ENCODE measurements around the gene CEMP1. TPM values are rescaled to one million over a fixed set of nuclear protein-coding genes. Genes with fewer than 3 reads are reported as not detected.
A peak's percentile ranks its signal among the peaks of the same experiment; 100 is the strongest.

The CEMP1 gene
- total RNA-seq, 1 donor from 2014 or later, result not detected

- H3K9ac ChIP-seq (ENCODE audit: low read depth in 1 of 3, low read length in 3 of 3), result peak overlapping the region in 2 of 3 donors; percentile 45 to 62
- no peaks in the 10 kb centered on the region for H3K27me3 ChIP-seq (ENCODE audit: control insufficient read depth in 3 of 3, insufficient read depth in 3 of 3, low read length in 3 of 3)
- no peak overlapping the region for H3K27ac ChIP-seq (ENCODE audit: low read depth, low read length)
- no peak overlapping the region for H3K4me3 ChIP-seq (ENCODE audit: low read length in 3 of 3)
- H3K36me3 ChIP-seq (ENCODE audit: control insufficient read depth in 3 of 3, insufficient read depth in 3 of 3, low read length in 3 of 3), result no peaks in the 10 kb centered on the region
- no peaks in the 10 kb centered on the region for H3K9me3 ChIP-seq (ENCODE audit: control insufficient read depth in 3 of 3, low read length in 3 of 3)
- H3K4me1 ChIP-seq (ENCODE audit: control insufficient read depth in 3 of 3, insufficient read depth in 3 of 3, low read length in 3 of 3), result peaks cover 34 to 47% (median 46%) of the 10 kb centered on the region in 3 donors
Measured at GRCh38 chr16:2487517-2487842, 43.7 kb downstream of the CEMP1 start.

GRCh38 chr16:2486645-2487516 is 44.3 kb downstream of the CEMP1 start:
- Histone ChIP-seq H3K9ac (ENCODE audit: low read depth in 1 of 3, low read length in 3 of 3) (peak overlapping the region; percentile 45 to 62 (median 51)), H3K36me3 (ENCODE audit: control insufficient read depth in 3 of 3, insufficient read depth in 3 of 3, low read length in 3 of 3) (no peaks in the 10 kb centered on the region), H3K4me3 (ENCODE audit: low read length in 3 of 3) (peak overlapping the region in 1 of 3 donors; percentile 3), H3K27me3 (ENCODE audit: control insufficient read depth in 3 of 3, insufficient read depth in 3 of 3, low read length in 3 of 3) (no peaks in the 10 kb centered on the region), H3K4me1 (ENCODE audit: control insufficient read depth in 3 of 3, insufficient read depth in 3 of 3, low read length in 3 of 3) (peaks cover 40 to 53% (median 52%) of the 10 kb centered on the region in 3 donors), H3K27ac (ENCODE audit: low read depth, low read length) (no peak overlapping the region), H3K9me3 (ENCODE audit: control insufficient read depth in 3 of 3, low read length in 3 of 3) (no peaks in the 10 kb centered on the region)

- no peak overlapping the region for H3K4me3 ChIP-seq (ENCODE audit: low read length in 3 of 3)
- no peak overlapping the region for H3K27ac ChIP-seq (ENCODE audit: low read depth, low read length)
Measured at GRCh38 chr16:2485811-2486507, 45.2 kb downstream of the CEMP1 start.

GRCh38 chr16:2484898-2485508 is 46.2 kb downstream of the CEMP1 start:
- Histone ChIP-seq H3K9ac (ENCODE audit: low read depth in 1 of 3, low read length in 3 of 3) (peak overlapping the region in 2 of 3 donors; percentile 11 to 83), H3K9me3 (ENCODE audit: control insufficient read depth in 3 of 3, low read length in 3 of 3) (no peaks in the 10 kb centered on the region), H3K36me3 (ENCODE audit: control insufficient read depth in 3 of 3, insufficient read depth in 3 of 3, low read length in 3 of 3) (no peaks in the 10 kb centered on the region), H3K27ac (ENCODE audit: low read depth, low read length) (no peak overlapping the region), H3K4me3 (ENCODE audit: low read length in 3 of 3) (no peak overlapping the region), H3K4me1 (ENCODE audit: control insufficient read depth in 3 of 3, insufficient read depth in 3 of 3, low read length in 3 of 3) (peaks cover 40 to 57% (median 52%) of the 10 kb centered on the region in 3 donors), H3K27me3 (ENCODE audit: control insufficient read depth in 3 of 3, insufficient read depth in 3 of 3, low read length in 3 of 3) (no peaks in the 10 kb centered on the region)

More at GRCh38 chr16:2485811-2486507, 45.2 kb downstream of the CEMP1 start:
- peaks cover 40 to 57% (median 52%) of the 10 kb centered on the region in 3 donors for H3K4me1 ChIP-seq (ENCODE audit: control insufficient read depth in 3 of 3, insufficient read depth in 3 of 3, low read length in 3 of 3)
- no peaks in the 10 kb centered on the region for H3K27me3 ChIP-seq (ENCODE audit: control insufficient read depth in 3 of 3, insufficient read depth in 3 of 3, low read length in 3 of 3)
- H3K9ac ChIP-seq (ENCODE audit: low read depth in 1 of 3, low read length in 3 of 3), result peak overlapping the region in 1 of 3 donors; percentile 62
- no peaks in the 10 kb centered on the region for H3K9me3 ChIP-seq (ENCODE audit: control insufficient read depth in 3 of 3, low read length in 3 of 3)
- H3K36me3 ChIP-seq (ENCODE audit: control insufficient read depth in 3 of 3, insufficient read depth in 3 of 3, low read length in 3 of 3), result no peaks in the 10 kb centered on the region

GRCh38 chr16:2483939-2484897 is 47.0 kb downstream of the CEMP1 start:
- Histone ChIP-seq H3K9me3 (ENCODE audit: control insufficient read depth in 3 of 3, low read length in 3 of 3) (no peaks in the 10 kb centered on the region), H3K27me3 (ENCODE audit: control insufficient read depth in 3 of 3, insufficient read depth in 3 of 3, low read length in 3 of 3) (no peaks in the 10 kb centered on the region), H3K36me3 (ENCODE audit: control insufficient read depth in 3 of 3, insufficient read depth in 3 of 3, low read length in 3 of 3) (no peaks in the 10 kb centered on the region), H3K27ac (ENCODE audit: low read depth, low read length) (peak overlapping the region; percentile 85), H3K9ac (ENCODE audit: low read depth in 1 of 3, low read length in 3 of 3) (peak overlapping the region; percentile 74 to 83 (median 77)), H3K4me1 (ENCODE audit: control insufficient read depth in 3 of 3, insufficient read depth in 3 of 3, low read length in 3 of 3) (peaks cover 40 to 57% (median 52%) of the 10 kb centered on the region in 3 donors), H3K4me3 (ENCODE audit: low read length in 3 of 3) (peak overlapping the region in 2 of 3 donors; percentile 29 to 67)

GRCh38 chr16:2482708-2483534 is 48.3 kb downstream of the CEMP1 start:
- H3K36me3 ChIP-seq (ENCODE audit: control insufficient read depth in 3 of 3, insufficient read depth in 3 of 3, low read length in 3 of 3), result no peaks in the 10 kb centered on the region
- peak overlapping the region; percentile 74 to 83 (median 77) for H3K9ac ChIP-seq (ENCODE audit: low read depth in 1 of 3, low read length in 3 of 3)
- H3K4me1 ChIP-seq (ENCODE audit: control insufficient read depth in 3 of 3, insufficient read depth in 3 of 3, low read length in 3 of 3), result peaks cover 40 to 55% (median 52%) of the 10 kb centered on the region in 3 donors
- H3K9me3 ChIP-seq (ENCODE audit: control insufficient read depth in 3 of 3, low read length in 3 of 3), result no peaks in the 10 kb centered on the region
- peak overlapping the region; percentile 85 for H3K27ac ChIP-seq (ENCODE audit: low read depth, low read length)
- H3K4me3 ChIP-seq (ENCODE audit: low read length in 3 of 3), result peak overlapping the region; percentile 43 to 67 (median 49)
- no peaks in the 10 kb centered on the region for H3K27me3 ChIP-seq (ENCODE audit: control insufficient read depth in 3 of 3, insufficient read depth in 3 of 3, low read length in 3 of 3)

- Histone ChIP-seq H3K4me3 (ENCODE audit: low read length in 3 of 3) (peak overlapping the region in 2 of 3 donors; percentile 49 to 67), H3K9me3 (ENCODE audit: control insufficient read depth in 3 of 3, low read length in 3 of 3) (no peaks in the 10 kb centered on the region), H3K27me3 (ENCODE audit: control insufficient read depth in 3 of 3, insufficient read depth in 3 of 3, low read length in 3 of 3) (no peaks in the 10 kb centered on the region), H3K36me3 (ENCODE audit: control insufficient read depth in 3 of 3, insufficient read depth in 3 of 3, low read length in 3 of 3) (no peaks in the 10 kb centered on the region), H3K9ac (ENCODE audit: low read depth in 1 of 3, low read length in 3 of 3) (peak overlapping the region in 2 of 3 donors; percentile 12 to 83), H3K27ac (ENCODE audit: low read depth, low read length) (peak overlapping the region; percentile 85), H3K4me1 (ENCODE audit: control insufficient read depth in 3 of 3, insufficient read depth in 3 of 3, low read length in 3 of 3) (peaks cover 35 to 48% (median 46%) of the 10 kb centered on the region in 3 donors)
Measured at GRCh38 chr16:2482249-2482648, 49.0 kb downstream of the CEMP1 start.

GRCh38 chr16:2481676-2482075 is 49.5 kb downstream of the CEMP1 start:
- no peaks in the 10 kb centered on the region for H3K27me3 ChIP-seq (ENCODE audit: control insufficient read depth in 3 of 3, insufficient read depth in 3 of 3, low read length in 3 of 3)
- peak overlapping the region in 2 of 3 donors; percentile 12 to 83 for H3K9ac ChIP-seq (ENCODE audit: low read depth in 1 of 3, low read length in 3 of 3)
- no peak overlapping the region for H3K27ac ChIP-seq (ENCODE audit: low read depth, low read length)
- peaks cover 31 to 43% (median 40%) of the 10 kb centered on the region in 3 donors for H3K4me1 ChIP-seq (ENCODE audit: control insufficient read depth in 3 of 3, insufficient read depth in 3 of 3, low read length in 3 of 3)
- no peak overlapping the region for H3K4me3 ChIP-seq (ENCODE audit: low read length in 3 of 3)
- no peaks in the 10 kb centered on the region for H3K36me3 ChIP-seq (ENCODE audit: control insufficient read depth in 3 of 3, insufficient read depth in 3 of 3, low read length in 3 of 3)
- no peaks in the 10 kb centered on the region for H3K9me3 ChIP-seq (ENCODE audit: control insufficient read depth in 3 of 3, low read length in 3 of 3)

All from skeletal muscle tissue (tissue), 4 donors.